GM23338 (cell line): ENCODE measurements around the gene ARAP1. TPM values are rescaled to one million over a fixed set of nuclear protein-coding genes. Genes with fewer than 3 reads are reported as not detected.

Experiments used
- ATAC-seq: fragments of 200-7000 bp; cut with Tn5 transposase; 3 replicates; pipeline ENCODE4 v1.9.1; 2020
- DNase-seq: peaks from one replicate; pipeline ENCODE4 v3.0.0-alpha.2; 2015; ENCODE audit warnings: low spot score
- H2AFZ ChIP-seq: fragments of 200-600 bp; sonication (generic); 2 replicates; pipeline ENCODE4 v1.8.0; 2016; ENCODE audit warnings: antibody characterized with exemption, mild to moderate bottlenecking, moderate library complexity
- H3F3A ChIP-seq: fragments of 200-600 bp; sonication (generic); replicated peaks from 2 replicates; pipeline ENCODE4 v1.8.0; 2017; ENCODE audit warnings: antibody characterized with exemption, mixed run types, low read depth
- H3K27ac ChIP-seq: fragments of 200-600 bp; sonication (generic); 2 replicates; pipeline ENCODE4 v1.6.1; 2016; ENCODE audit warnings: low read depth
- H3K27me3 ChIP-seq: fragments of 200-600 bp; sonication (generic); 2 replicates; pipeline ENCODE4 v1.8.0; 2016; ENCODE audit warnings: mild to moderate bottlenecking, mixed run types, moderate library complexity; ENCODE audit not compliant: insufficient read depth
- H3K36me3 ChIP-seq: fragments of 200-600 bp; sonication (generic); 2 replicates; pipeline ENCODE4 v1.8.0; 2016; ENCODE audit warnings: mild to moderate bottlenecking; ENCODE audit not compliant: insufficient read depth
- H3K4me1 ChIP-seq: fragments of 200-600 bp; sonication (generic); 2 replicates; pipeline ENCODE4 v1.8.0; 2016; ENCODE audit warnings: mild to moderate bottlenecking, moderate library complexity; ENCODE audit not compliant: insufficient read depth
- H3K4me2 ChIP-seq: fragments of 200-600 bp; sonication (generic); 2 replicates; pipeline ENCODE4 v1.7.1; 2017; ENCODE audit warnings: mixed run types
- H3K4me3 ChIP-seq: fragments of 200-600 bp; sonication (generic); 2 replicates; pipeline ENCODE4 v1.6.1; 2016; ENCODE audit warnings: mixed run types
- H3K79me2 ChIP-seq: fragments of 200-600 bp; sonication (generic); replicated peaks from 2 replicates; pipeline ENCODE4 v1.8.0; 2017; ENCODE audit warnings: mild to moderate bottlenecking; ENCODE audit not compliant: insufficient read depth
- H3K9me2 ChIP-seq: fragments of 200-600 bp; sonication (generic); 2 replicates; pipeline ENCODE4 v1.8.0; 2017; ENCODE audit not compliant: insufficient read depth
- H4K20me1 ChIP-seq: fragments of 200-600 bp; sonication (generic); replicated peaks from 2 replicates; pipeline ENCODE4 v1.8.0; 2017; ENCODE audit warnings: mild to moderate bottlenecking; ENCODE audit not compliant: insufficient read depth
- H3K27ac Mint-ChIP-seq: 2 replicates; pipeline ENCODE4 v1.8.0; 2020; ENCODE audit warnings: inconsistent platforms, mild to moderate bottlenecking, moderate library complexity, mixed read lengths
- H3K27me3 Mint-ChIP-seq: 3 replicates; pipeline ENCODE4 v1.8.0; 2022; ENCODE audit warnings: low read depth, mild to moderate bottlenecking, moderate library complexity, mixed read lengths, inconsistent platforms; ENCODE audit not compliant: insufficient read depth, poor library complexity
- H3K36me3 Mint-ChIP-seq: 3 replicates; pipeline ENCODE4 v1.8.0; 2021; ENCODE audit warnings: low read depth, mild to moderate bottlenecking, inconsistent platforms, moderate library complexity, mixed read lengths
- H3K4me1 Mint-ChIP-seq: 3 replicates; pipeline ENCODE4 v1.8.0; 2020; ENCODE audit warnings: mild to moderate bottlenecking, inconsistent platforms, mixed read lengths
- H3K4me3 Mint-ChIP-seq: 3 replicates; pipeline ENCODE4 v1.8.0; 2021; ENCODE audit warnings: moderate library complexity, mild to moderate bottlenecking, inconsistent platforms, mixed read lengths
- H3K9me3 Mint-ChIP-seq: 3 replicates; pipeline ENCODE4 v1.8.0; 2020; ENCODE audit warnings: moderate library complexity, mild to moderate bottlenecking, inconsistent platforms, mixed read lengths
- CREB1 ChIP-seq: fragments of 250-450 bp; sonication (Bioruptor Pico); IDR thresholded peaks from 2 replicates; pipeline ENCODE4 v1.5.0; 2020; ENCODE audit warnings: low read depth, mild to moderate bottlenecking, moderate library complexity
- ETS1 ChIP-seq: IDR thresholded peaks from 2 replicates; pipeline ENCODE4 v1.6.1; 2016; ENCODE audit warnings: antibody characterized with exemption
- EZH2 ChIP-seq: fragments of 200-600 bp; sonication (generic); IDR thresholded peaks from one replicate; pipeline ENCODE4 v1.8.0; 2017; ENCODE audit warnings: antibody characterized with exemption, mild to moderate bottlenecking, low read depth; ENCODE audit not compliant: unreplicated experiment
- EZH2phosphoT487 ChIP-seq: fragments of 200-600 bp; sonication (generic); IDR thresholded peaks from one replicate; pipeline ENCODE4 v1.8.1; 2018; ENCODE audit warnings: antibody characterized with exemption; ENCODE audit not compliant: unreplicated experiment
- JUNB ChIP-seq: IDR thresholded peaks from one replicate; pipeline ENCODE4 v1.6.1; 2016; ENCODE audit warnings: antibody characterized with exemption; ENCODE audit not compliant: unreplicated experiment
- NANOG ChIP-seq: IDR thresholded peaks from 2 replicates; pipeline ENCODE4 v1.6.1; 2016; ENCODE audit warnings: antibody characterized with exemption, borderline replicate concordance
- POLR2AphosphoS5 ChIP-seq: IDR thresholded peaks from 2 replicates; pipeline ENCODE4 v1.6.1; 2016; ENCODE audit warnings: antibody characterized with exemption, low read depth
- REST ChIP-seq: IDR thresholded peaks from one replicate; pipeline ENCODE4 v1.6.1; 2018; ENCODE audit warnings: antibody characterized with exemption; ENCODE audit not compliant: unreplicated experiment
- STAT1 ChIP-seq: IDR thresholded peaks from one replicate; pipeline ENCODE4 v1.6.1; 2016; ENCODE audit warnings: antibody characterized with exemption; ENCODE audit not compliant: unreplicated experiment
- ZNF114 ChIP-seq: fragments of 250-450 bp; sonication (Bioruptor Pico); IDR thresholded peaks from 2 replicates; pipeline ENCODE4 v1.5.0; 2020; ENCODE audit warnings: mild to moderate bottlenecking, moderate library complexity
- ZNF331 ChIP-seq: fragments of 250-450 bp; sonication (Bioruptor Pico); IDR thresholded peaks from 2 replicates; pipeline ENCODE4 v1.5.0; 2020; ENCODE audit warnings: low read depth, mild to moderate bottlenecking, moderate library complexity
- ZNF462 ChIP-seq: fragments of 250-450 bp; sonication (Bioruptor Pico); IDR thresholded peaks from 2 replicates; pipeline ENCODE4 v1.5.0; 2020; ENCODE audit warnings: mild to moderate bottlenecking, moderate library complexity
- polyA plus RNA-seq: library from polyadenylated mRNA; unstranded; fragments of >200 nt; fragmentation: Nextera tagmentation; extraction: Ambion mirVana; gene quantifications from 2 replicates; pipeline ENCODE4 v1.2.1, GENCODE V29; 2016
- total RNA-seq: library from RNA; depleted of rRNA; stranded (reverse); fragments of >200 nt; shearing (Covaris generic); gene quantifications from 2 replicates; pipeline ENCODE4 v1.2.3, GENCODE V29; 2014
- TF ChIP-seq, protein P1 (sequence below), 2 experiments: fragments of 200-600 bp in 1 of 2; sonication (generic) in 1 of 2; conservative IDR thresholded peaks; 2 replicates each; pipeline versions ENCODE4 v1.5.1 to v1.6.1; 2016 to 2017; ENCODE audit warnings: antibody characterized with exemption in 2 of 2, low read depth in 2 of 2, mild to moderate bottlenecking in 2 of 2, moderate library complexity in 1 of 2

Gene ARAP1
- total and polyA plus RNA-seq, 2 experiments from 2014 or later: 24.5 to 116 TPM

GRCh38 chr11:72740060-72740424 lies 12.2 kb downstream of the ARAP1 start:
- peak overlapping the region; percentile 64; the same call in 1 of the 2 replicates for H3K27ac Mint-ChIP-seq
- Histone ChIP-seq H3K27me3 (no peaks in the 10 kb centered on the region), H3K4me2 (no peak overlapping the region), H3K79me2 (peaks cover 84% of the 10 kb centered on the region), H3K27ac (peak overlapping the region; percentile 87), H3K4me1 (peaks cover 43% of the 10 kb centered on the region), H2AFZ (no peak overlapping the region), H3F3A (no peaks in the 10 kb centered on the region), H3K9me2 (no peaks in the 10 kb centered on the region), H3K4me3 (no peak overlapping the region), H3K36me3 (no peaks in the 10 kb centered on the region), H4K20me1 (peaks cover 12% of the 10 kb centered on the region)
- DNase-seq (no peak), ATAC-seq (no peak)
- no peak for TF ChIP-seq CREB1
- no peak for TF ChIP-seq NANOG
- no peak for TF ChIP-seq EZH2phosphoT487
- no peak for TF ChIP-seq ZNF331 (CRISPR knock-in tag)
- TF ChIP-seq POLR2AphosphoS5: no peak
- no peak for TF ChIP-seq REST
- no peak for TF ChIP-seq EZH2
- no peak for TF ChIP-seq STAT1
- TF ChIP-seq, protein P1, sequence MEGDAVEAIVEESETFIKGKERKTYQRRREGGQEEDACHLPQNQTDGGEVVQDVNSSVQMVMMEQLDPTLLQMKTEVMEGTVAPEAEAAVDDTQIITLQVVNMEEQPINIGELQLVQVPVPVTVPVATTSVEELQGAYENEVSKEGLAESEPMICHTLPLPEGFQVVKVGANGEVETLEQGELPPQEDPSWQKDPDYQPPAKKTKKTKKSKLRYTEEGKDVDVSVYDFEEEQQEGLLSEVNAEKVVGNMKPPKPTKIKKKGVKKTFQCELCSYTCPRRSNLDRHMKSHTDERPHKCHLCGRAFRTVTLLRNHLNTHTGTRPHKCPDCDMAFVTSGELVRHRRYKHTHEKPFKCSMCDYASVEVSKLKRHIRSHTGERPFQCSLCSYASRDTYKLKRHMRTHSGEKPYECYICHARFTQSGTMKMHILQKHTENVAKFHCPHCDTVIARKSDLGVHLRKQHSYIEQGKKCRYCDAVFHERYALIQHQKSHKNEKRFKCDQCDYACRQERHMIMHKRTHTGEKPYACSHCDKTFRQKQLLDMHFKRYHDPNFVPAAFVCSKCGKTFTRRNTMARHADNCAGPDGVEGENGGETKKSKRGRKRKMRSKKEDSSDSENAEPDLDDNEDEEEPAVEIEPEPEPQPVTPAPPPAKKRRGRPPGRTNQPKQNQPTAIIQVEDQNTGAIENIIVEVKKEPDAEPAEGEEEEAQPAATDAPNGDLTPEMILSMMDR (conservative IDR thresholded peaks at IDR 0.05; ENCODE audit: low read depth in 2 of 2): no peak
- no peak for TF ChIP-seq ZNF462 (CRISPR knock-in tag)
- TF ChIP-seq ETS1: no peak
- no peak for TF ChIP-seq JUNB
- TF ChIP-seq ZNF114 (CRISPR knock-in tag): no peak
- H3K4me1 Mint-ChIP-seq: peaks cover 66% of the 10 kb centered on the region
- H3K36me3 Mint-ChIP-seq: no peaks in the 10 kb centered on the region; the same call in 1 of the 3 replicates
- H3K4me3 Mint-ChIP-seq: no peak overlapping the region
- H3K27me3 Mint-ChIP-seq: peaks cover 8% of the 10 kb centered on the region
- H3K9me3 Mint-ChIP-seq: no peaks in the 10 kb centered on the region
